Transverse colon (tissue), 4 donors: ENCODE data around the gene GNE.

Experiments
- CTCF ChIP-seq, 5 experiments: fragments of 200-600 bp in 3 of 5; fragments of 450-650 bp in 2 of 5; sonication (generic) in 3 of 5; IDR thresholded peaks; 1 replicate in 2 of 5; 2 replicates in 3 of 5; pipeline ENCODE4 v1.5.1; 2016 to 2017; ENCODE audit warnings: antibody characterized with exemption in 5 of 5, inconsistent platforms in 3 of 5, mild to moderate bottlenecking in 2 of 5, moderate library complexity in 1 of 5
- POLR2A ChIP-seq: fragments of 450-650 bp; IDR thresholded peaks from one replicate; pipeline ENCODE4 v1.6.1; 2016; ENCODE audit warnings: antibody characterized with exemption, mild to moderate bottlenecking, moderate library complexity
- POLR2AphosphoS5 ChIP-seq, 3 donors: sonication (generic); formaldehyde crosslinking; IDR thresholded peaks; one replicate each; pipeline ENCODE4 v1.6.1; 2016; ENCODE audit warnings: antibody characterized with exemption in 3 of 3

- TF ChIP-seq POLR2AphosphoS5 (IDR thresholded peaks at IDR 0.05) = no peak
- no peak for TF ChIP-seq POLR2A
- TF ChIP-seq CTCF (IDR thresholded peaks at IDR 0.05) = no peak
Observed at GRCh38 chr9:36213387-36213786, 44.9 kb downstream of the GNE start.
